Measurements from ENCODE around the gene NDUFS3. TPM values are rescaled to one million over a fixed set of nuclear protein-coding genes. Genes with fewer than 3 reads are reported as not detected.

The NDUFS3 gene
- total and polyA plus RNA-seq, 7 experiments from 2014 or later, result 68.6 to 116 (median 108) TPM

DNA sequence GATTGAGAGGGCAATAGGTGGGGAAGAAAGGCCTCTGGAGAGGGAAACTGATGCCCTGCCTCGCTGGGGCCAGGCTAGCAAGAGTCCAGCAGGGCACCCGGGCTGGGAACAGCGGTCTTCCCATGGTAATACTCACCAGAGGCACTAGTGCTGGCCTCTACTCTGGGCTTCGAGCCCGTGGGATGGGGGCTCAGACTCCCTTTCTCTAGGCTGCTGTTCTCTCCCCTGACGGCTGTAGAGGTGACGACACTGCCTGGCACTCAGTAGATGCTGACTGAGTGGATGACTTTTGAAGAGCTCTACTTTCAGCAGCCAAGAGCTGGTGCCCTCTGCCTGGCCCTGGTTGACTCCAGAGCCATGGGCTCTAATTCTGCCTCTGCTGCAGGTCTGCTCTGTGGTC lies 16.2 kb downstream of the NDUFS3 start:
- DNase-seq (no peak), ATAC-seq (no peak)
- no peaks in the 10 kb centered on the region for H3K36me3 ChIP-seq (ENCODE audit: control insufficient read depth in 2 of 3, insufficient read depth in 3 of 3, low read length in 3 of 3)
- peaks cover 0 to 14% (median 9%) of the 10 kb centered on the region in 7 donors for H3K4me1 Mint-ChIP-seq
- H3K4me1 ChIP-seq (ENCODE audit: control insufficient read depth in 2 of 2, insufficient read depth in 2 of 2, low read length in 2 of 2), result peaks cover 0 to 6% of the 10 kb centered on the region in 2 donors
- POLR2A ChIA-PET, result interaction anchor here (0.5 to 0.9 kb wide), 3 partner anchors 13 to 43 kb away, joined by 3 to 4 read pairs (median 3); no protein-coding TSS in a partner anchor
- no peak overlapping the region for H3K4me3 ChIP-seq (ENCODE audit: low read length)
- peaks cover 0 to 5% (median 0%) of the 10 kb centered on the region in 5 donors for H3K36me3 Mint-ChIP-seq
- intact Hi-C loops (cut with micrococcal nuclease), result loop anchor here in 1 of 2 donors (10.0 kb wide), 1 partner anchor 60 kb away; no protein-coding TSS in a partner anchor
- peak overlapping the region in 1 of 10 donors; percentile 3 for H3K4me3 Mint-ChIP-seq
- CTCF ChIA-PET, result no interaction called here
- H3K27ac ChIP-seq (ENCODE audit: low read depth, low read length), result no peak overlapping the region
- H3K27me3 Mint-ChIP-seq, result peaks cover 36 to 39% (median 37%) of the 10 kb centered on the region in 5 donors
- no peaks in the 10 kb centered on the region for H3K9me3 Mint-ChIP-seq
- H3K9me3 ChIP-seq (ENCODE audit: control insufficient read depth in 2 of 3, low read length in 3 of 3), result no peaks in the 10 kb centered on the region
- no peak overlapping the region for H3K27ac Mint-ChIP-seq
- peaks cover 6 to 25% of the 10 kb centered on the region in 2 donors for H3K27me3 ChIP-seq (ENCODE audit: control insufficient read depth in 2 of 2, insufficient read depth in 2 of 2, low read length in 2 of 2)

DNA sequence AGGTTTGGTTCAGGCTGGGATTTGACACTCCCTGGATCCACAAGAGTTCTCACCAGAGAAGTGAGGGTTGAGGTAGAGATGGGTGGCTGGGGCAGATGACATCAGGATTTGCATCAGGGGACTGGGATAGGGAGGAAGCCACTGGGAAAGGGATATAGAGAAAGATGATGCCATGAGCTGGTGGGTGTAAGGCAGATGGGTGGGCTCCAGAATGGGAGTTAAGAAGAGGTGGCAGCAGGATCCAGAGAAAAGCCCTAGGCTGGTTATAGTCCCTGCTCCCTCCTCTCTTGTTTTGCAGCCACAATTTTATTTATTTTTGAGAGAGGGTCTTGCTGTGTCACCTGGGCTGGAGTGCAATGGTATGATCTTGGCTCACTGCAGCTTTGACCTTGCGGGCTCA lies 17.1 kb downstream of the NDUFS3 start:
- H3K9me3 Mint-ChIP-seq, result no peaks in the 10 kb centered on the region
- H3K4me3 ChIP-seq (ENCODE audit: low read length), result no peak overlapping the region
- POLR2A ChIA-PET, result interaction anchor here (0.9 kb wide), 1 partner anchor 44 kb away, joined by 4 read pairs; no protein-coding TSS in a partner anchor
- H3K9me3 ChIP-seq (ENCODE audit: control insufficient read depth in 2 of 3, low read length in 3 of 3), result no peaks in the 10 kb centered on the region
- peaks cover 36 to 39% (median 37%) of the 10 kb centered on the region in 5 donors for H3K27me3 Mint-ChIP-seq
- peaks cover 0 to 14% (median 9%) of the 10 kb centered on the region in 7 donors for H3K4me1 Mint-ChIP-seq
- no peak overlapping the region for H3K27ac Mint-ChIP-seq
- H3K4me3 Mint-ChIP-seq, result no peak overlapping the region
- CTCF ChIA-PET, result no interaction called here
- H3K27me3 ChIP-seq (ENCODE audit: control insufficient read depth in 2 of 2, insufficient read depth in 2 of 2, low read length in 2 of 2), result peaks cover 6 to 25% of the 10 kb centered on the region in 2 donors
- peaks cover 0 to 6% of the 10 kb centered on the region in 2 donors for H3K4me1 ChIP-seq (ENCODE audit: control insufficient read depth in 2 of 2, insufficient read depth in 2 of 2, low read length in 2 of 2)
- intact Hi-C loops (cut with micrococcal nuclease), result loop anchor here in 1 of 2 donors (10.0 kb wide), 1 partner anchor 61 kb away; no protein-coding TSS in a partner anchor
- peaks cover 0 to 5% (median 0%) of the 10 kb centered on the region in 5 donors for H3K36me3 Mint-ChIP-seq
- H3K36me3 ChIP-seq (ENCODE audit: control insufficient read depth in 2 of 3, insufficient read depth in 3 of 3, low read length in 3 of 3), result no peaks in the 10 kb centered on the region
- no peak for DNase-seq
- H3K27ac ChIP-seq (ENCODE audit: low read depth, low read length), result no peak overlapping the region
- ATAC-seq, result no peak

DNA sequence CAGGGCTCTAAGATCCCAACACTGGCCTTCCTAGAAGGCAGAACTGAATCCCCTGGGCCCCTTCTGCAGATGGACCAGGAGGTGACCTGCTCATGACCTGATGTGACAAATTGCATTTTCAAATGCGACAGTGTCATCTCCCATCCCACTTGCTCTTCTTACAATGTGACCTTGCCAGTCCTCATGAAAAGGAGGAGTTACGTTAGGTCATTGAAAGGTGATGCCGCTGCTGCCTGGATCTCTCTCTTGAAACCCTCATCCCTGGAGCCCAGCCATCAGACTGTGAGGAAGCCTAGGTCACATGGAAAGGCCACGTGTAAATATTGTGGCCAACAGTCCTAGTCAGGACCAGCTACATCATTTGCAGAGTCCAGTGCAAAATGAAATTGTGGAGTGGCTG lies 21.0 kb downstream of the NDUFS3 start:
- Mint-ChIP-seq H3K4me1 (no peaks in the 10 kb centered on the region), H3K27ac (no peak overlapping the region), H3K9me3 (no peaks in the 10 kb centered on the region), H3K36me3 (peaks cover 0 to 5% (median 0%) of the 10 kb centered on the region in 5 donors), H3K4me3 (no peak overlapping the region), H3K27me3 (peaks cover 8 to 15% (median 11%) of the 10 kb centered on the region in 5 donors)
- no peaks in the 10 kb centered on the region for H3K9me3 ChIP-seq (ENCODE audit: control insufficient read depth in 2 of 3, low read length in 3 of 3)
- intact Hi-C loops (cut with micrococcal nuclease), result loop anchor here in 1 of 2 donors (10.0 kb wide), 1 partner anchor 65 kb away; no protein-coding TSS in a partner anchor
- no peaks in the 10 kb centered on the region for H3K27me3 ChIP-seq (ENCODE audit: control insufficient read depth in 2 of 2, insufficient read depth in 2 of 2, low read length in 2 of 2)
- H3K36me3 ChIP-seq (ENCODE audit: control insufficient read depth in 2 of 3, insufficient read depth in 3 of 3, low read length in 3 of 3), result no peaks in the 10 kb centered on the region
- ChIA-PET CTCF (no interaction called here), POLR2A (no interaction called here)
- H3K4me3 ChIP-seq (ENCODE audit: low read length), result no peak overlapping the region
- no peaks in the 10 kb centered on the region for H3K4me1 ChIP-seq (ENCODE audit: control insufficient read depth in 2 of 2, insufficient read depth in 2 of 2, low read length in 2 of 2)
- DNase-seq (no peak), ATAC-seq (no peak)
- H3K27ac ChIP-seq (ENCODE audit: low read depth, low read length), result no peak overlapping the region

DNA sequence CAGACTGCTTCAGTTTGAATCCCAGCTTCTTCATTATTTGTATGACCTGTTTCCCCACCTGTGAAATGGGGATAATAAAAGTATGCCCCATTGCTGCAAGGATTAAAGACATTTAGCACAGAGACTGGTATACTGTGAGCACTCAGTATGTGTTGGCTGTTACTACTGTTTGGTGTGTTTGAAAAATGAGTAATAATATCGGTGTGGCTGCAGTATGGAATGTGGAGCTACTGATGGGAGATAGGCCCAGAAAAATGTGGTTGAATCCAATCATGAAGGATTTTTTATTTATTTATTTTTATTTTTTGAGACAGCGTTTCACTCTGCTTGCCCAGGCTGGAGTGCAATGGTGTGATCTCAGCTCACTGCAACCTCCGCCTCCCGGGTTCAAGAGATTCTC lies 24.4 kb downstream of the NDUFS3 start:
- intact Hi-C loops (cut with micrococcal nuclease), result no loop called here
- no peak for ATAC-seq
- no peak overlapping the region for H3K4me3 Mint-ChIP-seq
- no peak overlapping the region for H3K4me3 ChIP-seq (ENCODE audit: low read length)
- ChIA-PET POLR2A (no interaction called here), CTCF (no interaction called here)
- H3K27me3 Mint-ChIP-seq, result peaks cover 0 to 6% (median 0%) of the 10 kb centered on the region in 5 donors
- no peak for DNase-seq
- no peaks in the 10 kb centered on the region for H3K9me3 ChIP-seq (ENCODE audit: control insufficient read depth in 2 of 3, low read length in 3 of 3)
- no peaks in the 10 kb centered on the region for H3K27me3 ChIP-seq (ENCODE audit: control insufficient read depth in 2 of 2, insufficient read depth in 2 of 2, low read length in 2 of 2)
- peaks cover 0 to 17% (median 9%) of the 10 kb centered on the region in 5 donors for H3K36me3 Mint-ChIP-seq
- H3K27ac Mint-ChIP-seq, result no peak overlapping the region
- no peaks in the 10 kb centered on the region for H3K9me3 Mint-ChIP-seq
- no peaks in the 10 kb centered on the region for H3K36me3 ChIP-seq (ENCODE audit: control insufficient read depth in 2 of 3, insufficient read depth in 3 of 3, low read length in 3 of 3)
- H3K4me1 Mint-ChIP-seq, result no peaks in the 10 kb centered on the region
- H3K4me1 ChIP-seq (ENCODE audit: control insufficient read depth in 2 of 2, insufficient read depth in 2 of 2, low read length in 2 of 2), result no peaks in the 10 kb centered on the region
- H3K27ac ChIP-seq (ENCODE audit: low read depth, low read length), result no peak overlapping the region

DNA sequence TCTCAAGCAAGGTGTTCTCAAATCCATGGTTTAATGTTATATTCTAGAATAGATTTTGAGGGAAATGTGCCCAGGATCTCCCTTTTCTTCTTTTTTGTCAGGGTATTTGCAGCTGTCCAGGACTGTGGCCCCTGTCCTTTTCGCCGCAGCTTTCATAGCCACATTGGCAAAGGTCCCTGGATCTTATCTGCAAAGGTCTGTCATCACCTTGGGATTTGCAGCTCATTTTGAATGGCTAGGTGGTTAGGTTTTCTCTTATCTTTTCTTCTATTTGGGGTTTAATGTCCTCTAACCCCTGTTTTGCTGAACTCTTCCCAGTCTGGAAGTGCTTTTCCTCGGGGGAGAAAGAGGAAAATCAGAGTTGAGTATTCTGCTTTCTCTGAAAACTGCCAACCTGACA lies 27.0 kb downstream of the NDUFS3 start:
- DNase-seq, result no peak
- peaks cover 0 to 8% (median 0%) of the 10 kb centered on the region in 7 donors for H3K4me1 Mint-ChIP-seq
- intact Hi-C loops (cut with micrococcal nuclease), result no loop called here

DNA sequence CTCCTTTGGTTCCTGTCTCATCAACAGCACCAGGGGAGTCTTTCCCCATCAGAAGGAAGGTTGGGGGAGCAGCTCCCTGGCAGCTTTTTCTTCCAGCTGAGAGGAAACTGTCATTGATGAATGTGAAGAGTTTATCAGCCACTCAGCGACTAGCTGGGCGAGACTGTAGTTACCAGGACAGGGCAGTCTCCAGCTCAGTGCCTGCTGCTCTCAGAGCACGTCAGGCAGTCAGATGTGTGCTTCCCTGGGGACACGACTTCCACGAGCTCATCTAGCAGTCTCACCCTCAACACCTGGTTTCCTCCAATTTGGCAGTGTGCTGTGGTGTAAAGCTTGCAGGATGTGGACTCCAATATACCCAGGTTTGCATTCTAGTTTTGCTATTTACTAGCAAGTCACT lies 27.9 kb downstream of the NDUFS3 start:
- DNase-seq (no peak), ATAC-seq (no peak)
- Histone ChIP-seq H3K4me3 (ENCODE audit: low read length) (no peak overlapping the region), H3K27me3 (ENCODE audit: control insufficient read depth in 2 of 2, insufficient read depth in 2 of 2, low read length in 2 of 2) (no peaks in the 10 kb centered on the region), H3K9me3 (ENCODE audit: control insufficient read depth in 2 of 3, low read length in 3 of 3) (no peaks in the 10 kb centered on the region), H3K36me3 (ENCODE audit: control insufficient read depth in 2 of 3, insufficient read depth in 3 of 3, low read length in 3 of 3) (no peaks in the 10 kb centered on the region), H3K4me1 (ENCODE audit: control insufficient read depth in 2 of 2, insufficient read depth in 2 of 2, low read length in 2 of 2) (no peaks in the 10 kb centered on the region), H3K27ac (ENCODE audit: low read depth, low read length) (no peak overlapping the region)
- Mint-ChIP-seq H3K4me1 (peaks cover 0 to 8% (median 0%) of the 10 kb centered on the region in 7 donors), H3K27ac (no peak overlapping the region), H3K36me3 (peaks cover 4 to 18% (median 4%) of the 10 kb centered on the region in 5 donors), H3K4me3 (no peak overlapping the region), H3K9me3 (no peaks in the 10 kb centered on the region), H3K27me3 (no peaks in the 10 kb centered on the region)
- ChIA-PET POLR2A (interaction anchor here (0.5 kb wide), 1 partner anchor 80 kb away, joined by 3 read pairs; no protein-coding TSS in a partner anchor), CTCF (no interaction called here)
- intact Hi-C loops (cut with micrococcal nuclease), result no loop called here

More for the DNA sequence above, 27.0 kb downstream of the NDUFS3 start:
- Histone ChIP-seq H3K27ac (ENCODE audit: low read depth, low read length) (no peak overlapping the region), H3K9me3 (ENCODE audit: control insufficient read depth in 2 of 3, low read length in 3 of 3) (no peaks in the 10 kb centered on the region), H3K36me3 (ENCODE audit: control insufficient read depth in 2 of 3, insufficient read depth in 3 of 3, low read length in 3 of 3) (no peaks in the 10 kb centered on the region), H3K27me3 (ENCODE audit: control insufficient read depth in 2 of 2, insufficient read depth in 2 of 2, low read length in 2 of 2) (no peaks in the 10 kb centered on the region), H3K4me1 (ENCODE audit: control insufficient read depth in 2 of 2, insufficient read depth in 2 of 2, low read length in 2 of 2) (no peaks in the 10 kb centered on the region), H3K4me3 (ENCODE audit: low read length) (no peak overlapping the region)
- POLR2A ChIA-PET, result interaction anchor here (1.8 kb wide), 1 partner anchor 14 kb away, joined by 4 read pairs; no protein-coding TSS in a partner anchor
- H3K9me3 Mint-ChIP-seq, result no peaks in the 10 kb centered on the region
- CTCF ChIA-PET, result interaction anchor here (0.7 kb wide), 1 partner anchor 367 kb away, joined by 3 read pairs; no protein-coding TSS in a partner anchor
- no peaks in the 10 kb centered on the region for H3K27me3 Mint-ChIP-seq
- ATAC-seq, result no peak
- no peak overlapping the region for H3K27ac Mint-ChIP-seq
- peaks cover 4 to 18% (median 4%) of the 10 kb centered on the region in 5 donors for H3K36me3 Mint-ChIP-seq
- no peak overlapping the region for H3K4me3 Mint-ChIP-seq

DNA sequence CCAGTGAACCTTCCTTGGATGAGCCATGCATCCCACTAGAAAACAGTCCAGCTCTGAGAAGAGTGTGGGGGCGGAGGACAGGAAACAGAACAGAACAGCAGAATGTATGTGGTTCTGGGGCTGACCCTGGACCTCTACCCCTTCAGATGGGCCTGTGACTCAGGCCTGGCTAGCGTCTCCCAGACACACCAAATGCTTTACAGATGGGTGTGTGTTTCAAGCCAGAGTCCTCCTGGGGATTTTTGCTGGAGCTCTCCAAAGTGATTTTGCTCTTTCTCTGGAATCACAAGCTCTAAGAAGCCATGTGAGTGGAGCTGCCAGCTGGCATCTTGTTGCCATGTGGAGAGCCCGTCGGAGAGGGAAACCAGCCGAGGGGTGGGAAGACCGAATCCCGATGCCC lies 28.5 kb downstream of the NDUFS3 start:
- Mint-ChIP-seq H3K9me3 (no peaks in the 10 kb centered on the region), H3K4me1 (peaks cover 0 to 8% (median 0%) of the 10 kb centered on the region in 7 donors), H3K4me3 (no peak overlapping the region), H3K27ac (no peak overlapping the region), H3K36me3 (peaks cover 4 to 18% (median 4%) of the 10 kb centered on the region in 5 donors), H3K27me3 (no peaks in the 10 kb centered on the region)
- ATAC-seq, result no peak
- Histone ChIP-seq H3K4me1 (ENCODE audit: control insufficient read depth in 2 of 2, insufficient read depth in 2 of 2, low read length in 2 of 2) (no peaks in the 10 kb centered on the region), H3K27me3 (ENCODE audit: control insufficient read depth in 2 of 2, insufficient read depth in 2 of 2, low read length in 2 of 2) (no peaks in the 10 kb centered on the region), H3K27ac (ENCODE audit: low read depth, low read length) (no peak overlapping the region), H3K9me3 (ENCODE audit: control insufficient read depth in 2 of 3, low read length in 3 of 3) (no peaks in the 10 kb centered on the region), H3K36me3 (ENCODE audit: control insufficient read depth in 2 of 3, insufficient read depth in 3 of 3, low read length in 3 of 3) (no peaks in the 10 kb centered on the region), H3K4me3 (ENCODE audit: low read length) (no peak overlapping the region)
- CTCF ChIA-PET, result no interaction called here
- POLR2A ChIA-PET, result interaction anchor here (1.1 kb wide), 1 partner anchor 12 kb away, joined by 3 read pairs; no protein-coding TSS in a partner anchor
- intact Hi-C loops (cut with micrococcal nuclease), result no loop called here
- DNase-seq, result no peak
